GM08714 (cell line): Measurements from ENCODE around the gene ARMCX5.

Source experiments
- H3K4me3 ChIP-seq: fragments of 200-500 bp; sonication (Bioruptor generic); 2 replicates; pipeline ENCODE4 v1.5.1; 2014; ENCODE audit warnings: mild to moderate bottlenecking, low read length, inconsistent platforms
- ZNF274 ChIP-seq: IDR thresholded peaks from 2 replicates; pipeline ENCODE4 v1.6.1; 2012; ENCODE audit warnings: mild to moderate bottlenecking, low read depth, low read length

The ARMCX5 gene

DNA sequence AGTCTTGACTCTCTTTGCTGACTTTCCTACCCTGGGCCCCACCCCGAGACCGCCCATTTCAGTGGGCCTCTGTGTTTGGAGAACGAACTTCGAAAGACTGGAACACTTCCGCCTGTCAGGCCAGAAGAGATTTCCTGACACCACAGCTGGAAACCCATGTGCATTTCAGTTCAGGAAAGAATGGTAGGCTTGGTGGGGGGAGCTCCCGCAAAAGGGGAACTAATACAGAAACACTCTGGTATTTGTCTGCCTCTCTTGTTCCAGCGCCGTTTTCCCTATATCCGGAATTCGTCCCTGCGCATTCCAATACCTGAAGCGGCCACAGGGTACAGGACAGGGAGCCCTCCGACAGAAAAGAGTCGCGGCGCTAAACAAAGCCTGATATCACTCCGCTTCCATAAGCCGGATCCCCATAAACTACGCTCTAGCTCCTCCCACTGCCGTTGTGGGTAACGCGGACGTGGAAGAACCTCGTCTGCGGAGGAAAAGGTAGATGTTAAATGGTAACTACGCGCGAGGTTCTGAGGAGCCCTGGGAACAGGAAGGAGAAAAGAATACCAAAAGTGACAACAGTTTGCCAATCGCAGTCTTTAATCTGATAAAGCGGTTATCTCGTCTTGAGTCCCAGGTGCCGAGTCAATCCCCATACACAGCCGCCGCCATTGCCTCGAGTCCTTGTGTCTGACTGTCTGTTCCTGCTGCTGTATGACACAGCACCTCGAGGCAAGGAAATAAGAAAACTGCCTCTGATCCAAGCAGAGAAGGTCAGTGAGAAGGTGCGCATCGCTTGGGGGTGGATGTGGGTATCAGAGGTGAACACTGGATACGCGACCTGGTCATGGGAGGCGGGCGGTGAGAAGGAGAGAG is at the start of gene ARMCX5:
Gene ARMCX5 (plus strand): TSS at position 432 of the 867 bp plus-strand sequence. CDS start 2,627 bp downstream, outside the sequence.
- no peak for TF ChIP-seq ZNF274

DNA sequence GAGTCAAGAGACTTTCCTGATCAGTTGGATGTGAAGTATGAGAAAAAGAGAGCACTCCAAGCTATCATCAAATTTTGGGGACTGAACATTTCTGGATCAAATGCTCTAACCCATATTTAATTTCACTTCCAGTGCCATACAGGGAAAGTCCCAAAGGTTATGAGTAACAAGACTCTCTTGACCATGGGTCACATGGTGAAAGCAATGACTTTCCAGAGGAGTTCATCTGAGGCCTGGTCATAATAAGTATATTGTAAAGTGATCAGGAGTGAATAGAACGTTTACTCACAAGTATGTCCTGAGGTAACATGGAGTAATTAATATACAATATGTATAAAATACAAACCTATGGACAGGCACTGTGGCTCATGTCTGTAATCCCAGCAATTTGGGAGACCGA is 40.7 kb upstream of the ARMCX5 start:
- no peak for TF ChIP-seq ZNF274

More for the DNA sequence above, at the start of gene ARMCX5:
- peak within 1 kb of the TSS; percentile 70 for H3K4me3 ChIP-seq

GRCh38 chrX:102560423-102561068 is 38.8 kb upstream of the ARMCX5 start:
- TF ChIP-seq ZNF274: no peak
- no peak overlapping the region for H3K4me3 ChIP-seq

More for the DNA sequence above, 40.7 kb upstream of the ARMCX5 start:
- H3K4me3 ChIP-seq: no peak overlapping the region

GRCh38 chrX:102580891-102581290 is 18.4 kb upstream of the ARMCX5 start:
- no peak for TF ChIP-seq ZNF274
- no peak overlapping the region for H3K4me3 ChIP-seq

DNA sequence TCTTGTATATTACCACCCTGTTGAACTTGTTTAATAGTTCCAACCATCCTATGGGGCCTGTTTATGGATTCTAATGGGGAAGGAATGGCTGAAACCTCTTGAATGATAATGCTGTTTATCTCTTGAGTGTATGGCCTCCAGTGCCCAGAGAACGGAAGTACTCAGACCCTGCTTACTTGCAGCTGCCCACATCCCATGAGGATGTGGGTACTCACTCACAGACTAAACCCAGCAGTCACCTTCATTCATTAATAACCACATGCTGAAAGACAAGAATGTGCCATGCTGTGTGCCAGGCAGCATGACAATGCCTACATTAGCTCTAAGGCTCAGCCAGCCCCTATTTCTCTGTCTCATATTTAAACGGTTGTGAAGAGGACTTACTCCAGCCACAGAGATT is 5.9 kb upstream of the ARMCX5 start:
- H3K4me3 ChIP-seq: no peak overlapping the region
- TF ChIP-seq ZNF274: no peak

GRCh38 chrX:102599951-102600579 is 750 bp downstream of the ARMCX5 start:
- TF ChIP-seq ZNF274: no peak

DNA sequence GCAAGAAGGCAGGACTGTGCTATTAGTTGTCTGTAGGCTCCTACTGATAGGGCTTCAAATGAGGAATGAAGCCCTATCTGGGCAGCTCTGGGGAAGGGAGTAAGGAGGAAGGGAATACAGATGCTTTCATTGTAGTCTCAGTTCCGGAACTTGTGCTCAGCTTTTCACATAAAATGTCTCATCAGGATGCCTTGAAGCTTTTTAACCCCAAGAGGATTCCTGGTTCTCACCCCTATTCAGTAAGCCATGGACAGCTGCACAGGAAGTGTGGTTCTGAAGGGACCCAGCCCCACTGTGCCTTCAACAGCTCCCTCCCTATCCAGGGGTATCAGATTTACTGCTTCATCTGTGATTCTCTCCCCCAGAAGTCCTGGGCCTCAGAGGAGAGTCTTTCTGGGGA is 5.0 kb downstream of the ARMCX5 start:
- TF ChIP-seq ZNF274: no peak
- no peak overlapping the region for H3K4me3 ChIP-seq

More at GRCh38 chrX:102599951-102600579, 750 bp downstream of the ARMCX5 start:
- peak overlapping the region; percentile 70 for H3K4me3 ChIP-seq

DNA sequence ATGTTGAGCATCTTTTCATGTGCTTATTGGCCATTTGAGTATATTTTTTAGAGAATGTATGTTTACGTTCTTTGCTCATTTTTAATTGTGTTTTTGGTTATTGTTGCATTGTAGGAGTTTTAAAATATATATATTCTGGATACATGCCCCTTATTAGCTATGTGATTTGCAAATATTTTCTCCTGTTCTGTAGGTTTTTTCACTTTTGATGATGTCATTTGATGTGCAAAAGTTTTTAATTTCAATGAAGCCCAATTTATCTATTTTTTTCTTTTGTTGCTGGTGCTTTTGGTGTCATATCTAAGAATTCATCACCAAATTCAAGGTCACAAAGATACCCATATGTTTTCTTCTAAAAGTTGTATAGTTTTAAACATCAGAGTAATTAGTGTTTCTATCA is 6.8 kb downstream of the ARMCX5 start:
- no peak overlapping the region for H3K4me3 ChIP-seq
- TF ChIP-seq ZNF274: no peak

DNA sequence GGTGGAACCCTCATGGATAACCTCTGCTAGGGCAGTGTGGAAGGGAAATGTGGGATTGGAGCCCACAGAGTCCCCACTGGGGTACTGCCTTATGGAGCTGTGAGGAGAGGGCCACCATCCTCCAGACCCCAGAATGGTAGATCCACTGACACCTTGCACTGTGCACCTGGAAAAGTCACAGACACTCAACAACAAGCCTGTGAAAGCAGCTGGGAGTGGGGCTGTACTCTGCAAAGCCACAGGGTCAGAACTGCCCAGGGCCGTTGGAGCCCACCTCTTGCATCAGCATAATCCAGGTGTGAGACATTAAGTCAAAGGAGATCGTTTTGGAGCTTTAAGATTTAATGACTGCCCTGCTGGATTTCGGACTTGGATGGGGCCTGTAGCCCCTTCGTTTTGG is 11.6 kb downstream of the ARMCX5 start:
- no peak for TF ChIP-seq ZNF274

GRCh38 chrX:102624105-102624504 is 24.8 kb downstream of the ARMCX5 start:
- TF ChIP-seq ZNF274: no peak
- H3K4me3 ChIP-seq: no peak overlapping the region

More for the DNA sequence above, 11.6 kb downstream of the ARMCX5 start:
- no peak overlapping the region for H3K4me3 ChIP-seq

- H3K4me3 ChIP-seq: no peak overlapping the region
- no peak for TF ChIP-seq ZNF274
Observed at GRCh38 chrX:102627640-102628039, 28.3 kb downstream of the ARMCX5 start.

DNA sequence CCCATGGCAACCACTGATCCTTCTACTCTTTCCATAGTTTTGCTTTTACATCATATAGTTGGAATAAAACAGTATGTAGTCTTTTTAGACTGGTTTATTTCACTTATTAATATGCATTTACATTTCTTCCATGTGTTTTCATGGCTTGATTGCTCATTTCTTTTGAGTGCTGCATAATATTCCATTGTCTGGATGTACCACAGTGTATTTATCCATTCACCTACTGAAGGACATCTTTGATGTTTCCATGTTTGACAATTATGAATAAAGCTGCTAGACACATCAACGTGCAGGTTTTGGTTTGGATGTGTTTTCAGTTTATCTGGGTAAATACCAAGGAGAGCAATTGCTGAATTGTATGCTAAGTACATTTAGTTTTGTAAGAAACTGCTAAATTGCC is 38.2 kb downstream of the ARMCX5 start:
- no peak overlapping the region for H3K4me3 ChIP-seq
- TF ChIP-seq ZNF274: no peak

- H3K4me3 ChIP-seq: peak overlapping the region; percentile 49; the same call in 1 of the 2 replicates
- TF ChIP-seq ZNF274: no peak
Observed at GRCh38 chrX:102650903-102651241, 51.6 kb downstream of the ARMCX5 start.

DNA sequence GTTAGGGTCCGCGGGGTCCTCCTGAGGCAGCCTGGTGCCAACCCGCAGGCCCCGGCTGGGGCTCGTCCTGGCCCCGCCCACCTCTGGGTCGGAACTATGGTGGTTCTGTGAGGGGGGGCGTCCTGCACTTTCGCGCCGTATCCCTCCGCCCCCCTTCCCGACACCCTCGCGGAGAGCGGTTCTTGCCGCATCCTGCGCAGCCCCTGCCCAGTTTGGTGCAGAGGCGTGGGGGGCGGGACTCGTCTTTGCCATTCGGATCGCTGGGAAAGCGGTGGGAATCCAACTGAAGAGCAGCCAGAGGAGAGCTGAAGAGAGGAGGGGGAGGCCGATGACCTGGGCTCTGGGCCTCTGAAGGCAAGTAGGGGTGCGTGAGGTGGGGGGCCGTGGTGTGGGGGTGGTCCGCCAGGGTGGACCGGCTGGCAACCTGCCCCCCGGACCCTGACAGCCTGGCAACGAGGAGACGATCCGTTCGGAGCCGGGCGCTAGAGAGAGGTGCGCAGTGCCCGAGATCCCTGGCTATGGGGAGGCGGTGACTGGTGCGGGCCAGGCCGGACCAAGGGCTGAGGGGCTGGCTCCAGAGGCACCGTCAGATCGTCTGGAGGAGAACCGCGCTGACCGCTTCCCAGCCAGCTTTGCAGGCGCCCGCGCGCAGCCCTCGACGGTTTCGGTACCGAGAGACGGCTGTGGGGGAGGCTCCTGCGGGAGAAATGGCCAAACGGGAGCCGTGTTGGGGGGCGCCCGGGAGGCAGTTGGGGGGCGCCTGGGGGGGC is 52.1 kb downstream of the ARMCX5 start, which contains the start of gene GPRASP1:
Gene GPRASP1 (plus strand): TSS at position 242 of the 770 bp plus-strand sequence. CDS start 2,431 bp downstream, outside the sequence.
- H3K4me3 ChIP-seq: peak within 1 kb of the TSS; percentile 49; the same call in 1 of the 2 replicates
- no peak for TF ChIP-seq ZNF274
